ENCODE results near the gene LCN15. TPM values are rescaled to one million over a fixed set of nuclear protein-coding genes. Genes with fewer than 3 reads are reported as not detected.

LCN15 gene
- total RNA-seq, 2 experiments from 2014 or later: not detected

GRCh38 chr9:136795000-136795348 is 30.7 kb upstream of the LCN15 start:
- no peak overlapping the region for H3K27ac ChIP-seq (ENCODE audit: low read depth in 1 of 2, low read length in 2 of 2)
- H3K9me3 ChIP-seq (ENCODE audit: control insufficient read depth in 1 of 2, insufficient read depth in 1 of 2, low read length in 2 of 2): no peaks in the 10 kb centered on the region
- POLR2A ChIA-PET: no interaction called here
- intact Hi-C loops (cut with DNase I, micrococcal nuclease): loop anchor here in 1 of 2 experiments (10.0 kb wide), 1 partner anchor 660 kb away; the partner anchor contains the start of gene NSMF
- H3K4me3 ChIP-seq (ENCODE audit: low read length): no peak overlapping the region
- H3K27me3 Mint-ChIP-seq: no peaks in the 10 kb centered on the region
- H3K4me3 Mint-ChIP-seq: no peak overlapping the region
- no peaks in the 10 kb centered on the region for H3K36me3 Mint-ChIP-seq (ENCODE audit: low read depth)
- H3K4me1 Mint-ChIP-seq (ENCODE audit: low read depth): peaks cover 45% of the 10 kb centered on the region
- CTCF ChIA-PET: no interaction called here
- no peaks in the 10 kb centered on the region for H3K9me3 Mint-ChIP-seq
- H3K27ac Mint-ChIP-seq: no peak overlapping the region
- no peaks in the 10 kb centered on the region for H3K27me3 ChIP-seq (ENCODE audit: control insufficient read depth in 1 of 2, insufficient read depth in 2 of 2, low read length in 2 of 2)
- TF ChIP-seq CTCF (IDR thresholded peaks at IDR 0.05): no peak
- ATAC-seq (ENCODE audit: poor library complexity) (no peak), DNase-seq (no peak)
- H3K4me1 ChIP-seq (ENCODE audit: insufficient read depth, low read length): peaks cover 41% of the 10 kb centered on the region
- peaks cover 14% of the 10 kb centered on the region for H3K36me3 ChIP-seq (ENCODE audit: insufficient read depth, low read length)

GRCh38 chr9:136794281-136794999 is 30.1 kb upstream of the LCN15 start:
- Histone ChIP-seq H3K4me3 (ENCODE audit: low read length) (no peak overlapping the region), H3K4me1 (ENCODE audit: insufficient read depth, low read length) (peaks cover 35% of the 10 kb centered on the region), H3K27me3 (ENCODE audit: control insufficient read depth in 1 of 2, insufficient read depth in 2 of 2, low read length in 2 of 2) (no peaks in the 10 kb centered on the region), H3K36me3 (ENCODE audit: insufficient read depth, low read length) (peaks cover 14% of the 10 kb centered on the region), H3K9me3 (ENCODE audit: control insufficient read depth in 1 of 2, insufficient read depth in 1 of 2, low read length in 2 of 2) (no peaks in the 10 kb centered on the region), H3K27ac (ENCODE audit: low read depth in 1 of 2, low read length in 2 of 2) (no peak overlapping the region)
- no peak for TF ChIP-seq CTCF (IDR thresholded peaks at IDR 0.05)
- no peak overlapping the region for H3K27ac Mint-ChIP-seq
- no peak overlapping the region for H3K4me3 Mint-ChIP-seq
- ATAC-seq (ENCODE audit: poor library complexity): no peak
- DNase-seq: no peak
- intact Hi-C loops (cut with DNase I, micrococcal nuclease): loop anchor here in 1 of 2 experiments (10.0 kb wide), 1 partner anchor 660 kb away; the partner anchor contains the start of gene NSMF
- ChIA-PET POLR2A (interaction anchor here (4.4 kb wide), 1 partner anchor 13 kb away, joined by 30 read pairs; the partner anchor contains the start of gene RABL6), CTCF (no interaction called here)
- peaks cover 42% of the 10 kb centered on the region for H3K4me1 Mint-ChIP-seq (ENCODE audit: low read depth)
- no peaks in the 10 kb centered on the region for H3K9me3 Mint-ChIP-seq
- no peaks in the 10 kb centered on the region for H3K36me3 Mint-ChIP-seq (ENCODE audit: low read depth)
- no peaks in the 10 kb centered on the region for H3K27me3 Mint-ChIP-seq

GRCh38 chr9:136793086-136793946 is 29.0 kb upstream of the LCN15 start:
- ATAC-seq (ENCODE audit: poor library complexity): no peak
- no peaks in the 10 kb centered on the region for H3K27me3 ChIP-seq (ENCODE audit: control insufficient read depth in 1 of 2, insufficient read depth in 2 of 2, low read length in 2 of 2)
- Mint-ChIP-seq H3K27ac (peak overlapping the region; percentile 62), H3K4me1 (ENCODE audit: low read depth) (peaks cover 46% of the 10 kb centered on the region), H3K27me3 (no peaks in the 10 kb centered on the region), H3K4me3 (peak overlapping the region; percentile 25), H3K36me3 (ENCODE audit: low read depth) (no peaks in the 10 kb centered on the region), H3K9me3 (no peaks in the 10 kb centered on the region)
- no peaks in the 10 kb centered on the region for H3K9me3 ChIP-seq (ENCODE audit: control insufficient read depth in 1 of 2, insufficient read depth in 1 of 2, low read length in 2 of 2)
- CTCF ChIA-PET: no interaction called here
- H3K4me3 ChIP-seq (ENCODE audit: low read length): no peak overlapping the region
- H3K4me1 ChIP-seq (ENCODE audit: insufficient read depth, low read length): peaks cover 26% of the 10 kb centered on the region
- peak in 1 of 14 experiments; percentile 39 for DNase-seq
- intact Hi-C loops (cut with DNase I, micrococcal nuclease): loop anchor here in 1 of 2 experiments (10.0 kb wide), 1 partner anchor 661 kb away; the partner anchor contains the start of gene NSMF
- no peak overlapping the region for H3K27ac ChIP-seq (ENCODE audit: low read depth in 1 of 2, low read length in 2 of 2)
- TF ChIP-seq CTCF (IDR thresholded peaks at IDR 0.05): no peak
- H3K36me3 ChIP-seq (ENCODE audit: insufficient read depth, low read length): peaks cover 14% of the 10 kb centered on the region
- POLR2A ChIA-PET: interaction anchor here (4.4 kb wide), 1 partner anchor 14 kb away, joined by 30 read pairs; the partner anchor contains the start of gene RABL6
